GM12872 (cell line): Measurements from ENCODE around the gene PSMA7.

Experiments
- CTCF ChIP-seq: IDR thresholded peaks from 3 replicates; pipeline ENCODE4 v1.5.1; 2011; ENCODE audit warnings: low read depth, mild to moderate bottlenecking, low read length, moderate library complexity; ENCODE audit not compliant: insufficient read depth

Gene PSMA7

GRCh38 chr20:62143957-62144825 is 997 bp upstream of the PSMA7 start:
- TF ChIP-seq CTCF = no peak

- no peak for TF ChIP-seq CTCF
Observed at GRCh38 chr20:62142252-62143080, 728 bp downstream of the PSMA7 start.

GRCh38 chr20:62141397-62142251 is 1.6 kb downstream of the PSMA7 start:
- peak; percentile 40; the same call in 1 of the 3 replicates for TF ChIP-seq CTCF

GRCh38 chr20:62141043-62141396 is 2.2 kb downstream of the PSMA7 start:
- TF ChIP-seq CTCF = no peak

GRCh38 chr20:62139636-62140035 is 3.6 kb downstream of the PSMA7 start:
- no peak for TF ChIP-seq CTCF

GRCh38 chr20:62138912-62139311 is 4.3 kb downstream of the PSMA7 start:
- no peak for TF ChIP-seq CTCF

GRCh38 chr20:62138204-62138543 is 5.0 kb downstream of the PSMA7 start:
- TF ChIP-seq CTCF = no peak
